Islet precursor cell (in vitro differentiated cells): ENCODE data around the gene RIC8A.
"Not testable (repeated sequence)": the region's sequence is repeated elsewhere in the genome, so short reads cannot be mapped to it uniquely, and the experiment has no call there.

Experiments
- DNase-seq: peaks from one replicate; pipeline ENCODE4 v3.0.0-alpha.2; 2018

RIC8A gene

GRCh38 chr11:220641-221215, 13.2 kb downstream of the RIC8A start:
- not testable (repeated sequence) for DNase-seq

GRCh38 chr11:221539-221938, 14.0 kb downstream of the RIC8A start:
- DNase-seq = no peak

- no peak for DNase-seq
Measured at GRCh38 chr11:221998-222789, 14.7 kb downstream of the RIC8A start.

- DNase-seq = no peak
Measured at GRCh38 chr11:223026-223789, 15.7 kb downstream of the RIC8A start.

GRCh38 chr11:223884-224283, 16.4 kb downstream of the RIC8A start:
- DNase-seq = no peak

- no peak for DNase-seq
Measured at GRCh38 chr11:224424-224823, 16.9 kb downstream of the RIC8A start.

- no peak for DNase-seq
Measured at GRCh38 chr11:225734-226453, 18.4 kb downstream of the RIC8A start.

- DNase-seq = no peak
Measured at GRCh38 chr11:227824-228379, 20.4 kb downstream of the RIC8A start.

- peak; percentile 34 for DNase-seq
Measured at GRCh38 chr11:230431-230830, 22.9 kb downstream of the RIC8A start.

- peak; percentile 53 for DNase-seq
Measured at GRCh38 chr11:232783-233565, 25.5 kb downstream of the RIC8A start.

GRCh38 chr11:235180-235579, 27.7 kb downstream of the RIC8A start:
- DNase-seq = no peak

- DNase-seq = no peak
Measured at GRCh38 chr11:235609-235996, 28.1 kb downstream of the RIC8A start.

GRCh38 chr11:235997-236773, 28.7 kb downstream of the RIC8A start, which contains the start of gene SIRT3:
Gene SIRT3 (minus strand): TSS chr11:236342. CDS start chr11:236328, 14 bp downstream.
- peak; percentile 94 for DNase-seq

GRCh38 chr11:236774-237767, 29.6 kb downstream of the RIC8A start, which contains the start of gene PSMD13:
Gene PSMD13 (plus strand): TSS chr11:236976. CDS start chr11:237050, 74 bp downstream.
- peak; percentile 91 for DNase-seq

- not testable (repeated sequence) for DNase-seq
Measured at GRCh38 chr11:238346-238745, 30.8 kb downstream of the RIC8A start.

GRCh38 chr11:240315-240714, 32.8 kb downstream of the RIC8A start:
- no peak for DNase-seq

GRCh38 chr11:241634-242033, 34.1 kb downstream of the RIC8A start:
- DNase-seq = no peak

GRCh38 chr11:244376-244775, 36.9 kb downstream of the RIC8A start:
- no peak for DNase-seq

GRCh38 chr11:249062-249461, 41.6 kb downstream of the RIC8A start:
- no peak for DNase-seq

- no peak for DNase-seq
Measured at GRCh38 chr11:250274-250673, 42.8 kb downstream of the RIC8A start.
